Small intestine (tissue), 7 donors: Measurements from ENCODE around the gene C6orf89. TPM values are rescaled to one million over a fixed set of nuclear protein-coding genes. Genes with fewer than 3 reads are reported as not detected.

Source experiments
- DNase-seq, 2 donors: peaks; one replicate each; pipeline versions ENCODE4 v3.0.0 to v3.0.0-alpha.2; 2013
- FAIRE-seq: peaks from 2 replicates; lab custom pipeline; 2012; peaks lifted over from hg19 to GRCh38; lab: Jason Lieb, UNC
- H3K27ac ChIP-seq, 3 donors: one replicate each; pipeline ENCODE4 v1.5.1; 2013; ENCODE audit warnings: low read length in 2 of 3, mild to moderate bottlenecking in 2 of 3, control low read depth in 1 of 3, inconsistent platforms in 1 of 3, low read depth in 1 of 3, moderate library complexity in 1 of 3
- H3K27me3 ChIP-seq, 3 donors: one replicate each; pipeline ENCODE4 v1.6.1; 2013; ENCODE audit warnings: low read length in 3 of 3, inconsistent platforms in 1 of 3; ENCODE audit not compliant: control insufficient read depth in 3 of 3, insufficient read depth in 3 of 3
- H3K36me3 ChIP-seq, 3 donors: one replicate each; pipeline ENCODE4 v1.6.1; 2013; ENCODE audit warnings: low read length in 3 of 3, inconsistent platforms in 1 of 3, low read depth in 1 of 3, mild to moderate bottlenecking in 1 of 3, moderate library complexity in 1 of 3; ENCODE audit not compliant: control insufficient read depth in 3 of 3, insufficient read depth in 2 of 3
- H3K4me1 ChIP-seq, 3 donors: one replicate each; pipeline ENCODE4 v1.6.1; 2013; ENCODE audit warnings: low read length in 2 of 3, inconsistent platforms in 1 of 3, low read depth in 1 of 3, mild to moderate bottlenecking in 1 of 3, moderate library complexity in 1 of 3; ENCODE audit not compliant: control insufficient read depth in 3 of 3, insufficient read depth in 2 of 3
- H3K4me3 ChIP-seq, 3 donors: one replicate each; pipeline ENCODE4 v1.5.1; 2013; ENCODE audit warnings: low read length in 3 of 3, control low read depth in 1 of 3, inconsistent platforms in 1 of 3, low read depth in 1 of 3, mild to moderate bottlenecking in 1 of 3, moderate library complexity in 1 of 3
- H3K9me3 ChIP-seq, 2 donors: one replicate each; pipeline ENCODE4 v1.6.1; 2013; ENCODE audit warnings: low read depth in 1 of 2, low read length in 1 of 2; ENCODE audit not compliant: control insufficient read depth in 2 of 2, insufficient read depth in 1 of 2
- WGBS, 3 donors: extraction: QIAGEN DNeasy Blood & Tissue Kit; methylation state at CpG; one replicate each; pipeline ENCODE4 v1.1.7; 2013; 5-methylcytosine and 5-hydroxymethylcytosine counted together
- polyA plus RNA-seq, 4 donors: library from polyadenylated mRNA; stranded (reverse) in 3 of 4; unstranded in 1 of 4; fragments of 200-250 nt in 3 of 4; fragments of 120-200 nt in 1 of 4; gene quantifications; one replicate each; pipeline versions ENCODE4 v1.2.1 to v1.2.3, GENCODE V29; 2013
- donor health status: healthy with polysubstance abuse.
- donor health status: control.
- donor health status: control.
- donor health status: Bipolar disorder and iron deficiency.
- donor health status: healthy.

C6orf89 gene
- polyA plus RNA-seq, 4 donors = 6.5 to 38.7 (median 18.8) TPM

GRCh38 chr6:36976509-36976908 is 90.8 kb downstream of the C6orf89 start:
- H3K4me3 ChIP-seq = no peak overlapping the region
- peaks cover 27 to 84% (median 31%) of the 10 kb centered on the region in 3 donors for H3K36me3 ChIP-seq
- 95 to 99% (median 99%) methylated on average over 7 of the region's 7 CpGs for WGBS, 3 donors
- no peak overlapping the region for H3K27ac ChIP-seq
- no peaks in the 10 kb centered on the region for H3K27me3 ChIP-seq
- FAIRE-seq (no peak), DNase-seq (no peak)
- no peaks in the 10 kb centered on the region for H3K4me1 ChIP-seq
- H3K9me3 ChIP-seq = no peaks in the 10 kb centered on the region

GRCh38 chr6:36976931-36977330 is 91.2 kb downstream of the C6orf89 start:
- FAIRE-seq (no peak), DNase-seq (no peak)
- Histone ChIP-seq H3K9me3 (no peaks in the 10 kb centered on the region), H3K27ac (no peak overlapping the region), H3K27me3 (no peaks in the 10 kb centered on the region), H3K4me1 (no peaks in the 10 kb centered on the region), H3K36me3 (peaks cover 27 to 80% (median 27%) of the 10 kb centered on the region in 3 donors), H3K4me3 (no peak overlapping the region)
- WGBS, 3 donors = 93 to 94% (median 94%) methylated on average over 6 of the region's 6 CpGs

- peaks cover 24 to 76% (median 29%) of the 10 kb centered on the region in 3 donors for H3K36me3 ChIP-seq
- 74 to 86% (median 84%) methylated on average over 16 of the region's 16 CpGs for WGBS, 3 donors
- no peak for DNase-seq
- no peaks in the 10 kb centered on the region for H3K9me3 ChIP-seq
- H3K4me3 ChIP-seq = no peak overlapping the region
- H3K27ac ChIP-seq = no peak overlapping the region
- no peaks in the 10 kb centered on the region for H3K27me3 ChIP-seq
- no peaks in the 10 kb centered on the region for H3K4me1 ChIP-seq
- no peak for FAIRE-seq
Observed at GRCh38 chr6:36977470-36977941, 91.8 kb downstream of the C6orf89 start.

Other genes with a start within 250 kb of the C6orf89 start
- gene CDKN1A, start 207.2 kb upstream of the C6orf89 start, polyA plus RNA-seq = 100 to 1,000 TPM in 3 of 4 donors, 10 to 100 TPM in 1; 96.8 to 464 (median 292) TPM
- under 1 TPM in 3 of 4 donors, not detected in 1; 0.07 to 0.22 (median 0.18) TPM for gene RAB44, start 188.1 kb upstream of the C6orf89 start, polyA plus RNA-seq
- gene CPNE5, start 46.5 kb upstream of the C6orf89 start, polyA plus RNA-seq = 10 to 100 TPM in 1 of 4 donors, 1 to 10 TPM in 3; 2.0 to 10.8 (median 4.1) TPM
- gene PPIL1, start 11.1 kb upstream of the C6orf89 start, polyA plus RNA-seq = 10 to 100 TPM in 2 of 4 donors, 1 to 10 TPM in 2; 8.1 to 37.3 (median 19.2) TPM
- gene PI16, start 68.8 kb downstream of the C6orf89 start, polyA plus RNA-seq = 1 to 10 TPM in 1 of 4 donors, under 1 TPM in 2, not detected in 1; 0.09 to 2.3 (median 0.27) TPM
- 100 to 1,000 TPM; 122 to 134 (median 124) TPM for gene MTCH1, start 100.2 kb downstream of the C6orf89 start, polyA plus RNA-seq
- gene FGD2, start 119.7 kb downstream of the C6orf89 start, polyA plus RNA-seq = 10 to 100 TPM in 1 of 4 donors, 1 to 10 TPM in 3; 1.1 to 11.6 (median 7.3) TPM